GM13977 (cell line): Measurements from ENCODE around the gene ANKRD44.
"Not testable (repeated sequence)": the region's sequence is repeated elsewhere in the genome, so short reads cannot be mapped to it uniquely, and the experiment has no call there.

Source experiments
- DNase-seq: peaks from one replicate; pipeline ENCODE4 v3.0.0; 2012; ENCODE audit warnings: low spot score
- CTCF ChIP-seq: IDR thresholded peaks from 2 replicates; pipeline ENCODE4 v1.5.1; 2012; ENCODE audit warnings: mild to moderate bottlenecking, control low read depth; ENCODE audit not compliant: insufficient read depth; ENCODE audit errors: extremely low read depth, missing control alignments
- in situ Hi-C: fragments of 300-500 bp; cut with MboI; formaldehyde crosslinking; loops from one replicate; pipeline ENCODE4 v1.12.0; 2022; ENCODE audit warnings: low sequenced_read_pairs, low pct_unique_long_range_greater_than_20kb, mixed read lengths, inconsistent platforms; ENCODE audit not compliant: unreplicated experiment

The ANKRD44 gene

GRCh38 chr2:197033222-197033621, 277.4 kb downstream of the ANKRD44 start:
- in situ Hi-C loops = no loop called here
- no peak for TF ChIP-seq CTCF
- DNase-seq = no peak

- TF ChIP-seq CTCF = no peak
- no peak for DNase-seq
- in situ Hi-C loops = no loop called here
Observed at GRCh38 chr2:197031803-197032202, 278.8 kb downstream of the ANKRD44 start.

GRCh38 chr2:197030090-197030489, 280.5 kb downstream of the ANKRD44 start:
- TF ChIP-seq CTCF = no peak
- in situ Hi-C loops = no loop called here
- DNase-seq = no peak

- in situ Hi-C loops = no loop called here
Observed at GRCh38 chr2:197028633-197029032, 281.9 kb downstream of the ANKRD44 start.

GRCh38 chr2:197028230-197028629, 282.4 kb downstream of the ANKRD44 start:
- no peak for DNase-seq
- in situ Hi-C loops = no loop called here
- TF ChIP-seq CTCF = no peak

More at GRCh38 chr2:197028633-197029032, 281.9 kb downstream of the ANKRD44 start:
- no peak for DNase-seq
- TF ChIP-seq CTCF = no peak

GRCh38 chr2:197024206-197024605, 286.4 kb downstream of the ANKRD44 start:
- in situ Hi-C loops = no loop called here
- no peak for TF ChIP-seq CTCF
- DNase-seq = no peak

- in situ Hi-C loops, DNase-seq: not testable (repeated sequence)
Observed at GRCh38 chr2:197020921-197021320, 289.7 kb downstream of the ANKRD44 start.
